ENCODE results near the gene ENG.

ENG gene

GRCh38 chr9:127776924-127777289, 77.6 kb downstream of the ENG start:
- no peaks in the 10 kb centered on the region for H3K36me3 ChIP-seq (ENCODE audit: control insufficient read depth in 2 of 2, insufficient read depth in 2 of 2, low read length in 2 of 2)
- H3K9me3 ChIP-seq (ENCODE audit: control insufficient read depth in 2 of 2, low read length in 2 of 2) = no peaks in the 10 kb centered on the region
- peaks cover 3 to 4% of the 10 kb centered on the region in 2 donors for H3K4me1 ChIP-seq (ENCODE audit: control insufficient read depth in 2 of 2, insufficient read depth in 2 of 2, low read length in 2 of 2)
- H3K27ac ChIP-seq (ENCODE audit: low read depth in 2 of 2, low read length in 2 of 2) = peak overlapping the region; percentile 42 to 68
- H3K27me3 ChIP-seq (ENCODE audit: control insufficient read depth in 2 of 2, insufficient read depth in 2 of 2, low read length in 2 of 2) = peaks cover 0 to 3% of the 10 kb centered on the region in 2 donors
- H3K9ac ChIP-seq (ENCODE audit: low read depth in 1 of 2, low read length in 2 of 2) = peak overlapping the region; percentile 40 to 60
- peak overlapping the region; percentile 19 to 72 for H3K4me3 ChIP-seq (ENCODE audit: low read length in 2 of 2)

DNA sequence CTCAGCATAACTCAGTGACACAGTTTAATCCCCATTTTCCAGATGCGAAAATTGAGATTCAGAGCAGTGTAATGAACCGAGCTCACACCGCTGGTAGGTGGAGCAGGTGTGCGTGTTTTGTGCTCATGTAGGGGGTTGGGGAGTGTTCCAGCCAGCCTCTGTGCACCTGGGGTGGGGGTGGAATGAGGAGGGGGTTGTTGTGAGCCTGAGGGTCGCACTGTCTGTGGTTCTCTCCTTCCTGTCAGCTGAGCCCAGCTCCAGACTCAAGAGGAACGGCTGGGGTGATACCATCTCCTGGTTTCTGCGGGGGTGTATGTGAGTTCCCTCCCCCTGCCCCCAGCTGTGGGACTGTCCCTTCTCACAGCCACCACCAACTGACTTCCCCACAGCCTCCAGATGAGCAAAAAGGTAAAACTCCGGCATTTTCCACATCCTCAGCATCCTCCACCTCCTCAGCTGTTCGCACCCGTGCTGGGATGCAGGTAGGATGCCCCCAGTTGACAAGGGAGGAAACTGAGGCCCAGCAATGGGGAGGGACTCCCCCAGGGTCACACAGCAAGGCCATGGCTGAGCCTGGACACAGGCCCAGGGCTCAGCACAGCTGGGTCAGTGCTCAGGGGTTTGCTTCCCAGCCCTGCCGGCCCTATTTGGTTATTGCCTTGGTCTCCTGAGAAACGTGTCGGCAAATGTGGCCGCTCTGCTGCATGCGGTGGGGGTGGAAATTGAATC, 78.1 kb downstream of the ENG start:
- peak overlapping the region; percentile 26 to 72 for H3K4me3 ChIP-seq (ENCODE audit: low read length in 2 of 2)
- peak overlapping the region; percentile 42 to 68 for H3K27ac ChIP-seq (ENCODE audit: low read depth in 2 of 2, low read length in 2 of 2)
- H3K9ac ChIP-seq (ENCODE audit: low read depth in 1 of 2, low read length in 2 of 2) = peak overlapping the region; percentile 40 to 60

DNA sequence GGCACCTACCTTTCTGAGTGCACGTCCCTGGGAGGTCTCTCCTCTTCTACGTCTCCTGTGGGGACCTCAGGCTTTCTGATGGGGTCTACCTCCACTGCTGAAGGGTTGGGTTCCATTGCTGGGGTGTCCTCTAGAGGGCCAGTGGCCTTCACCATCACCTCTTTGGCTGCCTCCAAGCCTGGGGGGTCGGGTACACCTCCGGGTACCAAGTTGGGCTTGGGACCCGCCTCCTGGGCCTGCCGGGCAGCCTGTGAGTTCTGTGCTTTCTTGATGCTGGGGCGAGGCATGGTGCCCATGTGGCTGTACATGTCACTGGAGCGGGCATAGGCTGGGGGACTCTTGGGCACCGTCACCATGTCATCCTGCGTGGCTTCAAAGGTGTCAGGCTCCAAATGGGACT, 80.5 kb downstream of the ENG start:
- H3K4me3 ChIP-seq (ENCODE audit: low read length in 2 of 2) = no peak overlapping the region
- H3K9me3 ChIP-seq (ENCODE audit: control insufficient read depth in 2 of 2, low read length in 2 of 2) = no peaks in the 10 kb centered on the region
- no peaks in the 10 kb centered on the region for H3K36me3 ChIP-seq (ENCODE audit: control insufficient read depth in 2 of 2, insufficient read depth in 2 of 2, low read length in 2 of 2)
- no peak overlapping the region for H3K27ac ChIP-seq (ENCODE audit: low read depth in 2 of 2, low read length in 2 of 2)
- H3K4me1 ChIP-seq (ENCODE audit: control insufficient read depth in 2 of 2, insufficient read depth in 2 of 2, low read length in 2 of 2) = peaks cover 13% of the 10 kb centered on the region in 2 donors
- peaks cover 0 to 3% of the 10 kb centered on the region in 2 donors for H3K27me3 ChIP-seq (ENCODE audit: control insufficient read depth in 2 of 2, insufficient read depth in 2 of 2, low read length in 2 of 2)
- no peak overlapping the region for H3K9ac ChIP-seq (ENCODE audit: low read depth in 1 of 2, low read length in 2 of 2)

More for the DNA sequence above, 78.1 kb downstream of the ENG start:
- Histone ChIP-seq H3K36me3 (ENCODE audit: control insufficient read depth in 2 of 2, insufficient read depth in 2 of 2, low read length in 2 of 2) (no peaks in the 10 kb centered on the region), H3K27me3 (ENCODE audit: control insufficient read depth in 2 of 2, insufficient read depth in 2 of 2, low read length in 2 of 2) (peaks cover 0 to 3% of the 10 kb centered on the region in 2 donors), H3K4me1 (ENCODE audit: control insufficient read depth in 2 of 2, insufficient read depth in 2 of 2, low read length in 2 of 2) (peaks cover 3 to 4% of the 10 kb centered on the region in 2 donors), H3K9me3 (ENCODE audit: control insufficient read depth in 2 of 2, low read length in 2 of 2) (no peaks in the 10 kb centered on the region)

DNA sequence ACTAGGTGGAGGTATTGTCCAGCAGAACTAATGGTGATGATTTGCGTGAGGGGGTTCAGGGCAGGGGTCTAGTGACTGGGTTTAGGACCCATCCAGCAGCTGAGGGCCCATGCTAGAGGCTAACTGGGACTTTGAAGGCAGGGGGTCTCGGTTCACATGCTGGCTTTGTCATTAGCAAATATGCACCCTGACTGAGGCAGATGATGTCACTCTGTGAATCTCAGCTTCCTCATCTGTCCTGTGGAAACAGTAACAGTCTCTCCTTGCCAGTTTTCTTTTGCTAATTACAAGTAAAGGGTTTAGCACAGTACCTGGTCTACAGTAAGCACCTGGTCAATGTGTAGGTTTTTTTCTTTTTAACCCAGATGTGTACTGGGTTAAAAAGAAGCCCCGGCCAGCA, 81.2 kb downstream of the ENG start:
- Histone ChIP-seq H3K9me3 (ENCODE audit: control insufficient read depth in 2 of 2, low read length in 2 of 2) (no peaks in the 10 kb centered on the region), H3K4me1 (ENCODE audit: control insufficient read depth in 2 of 2, insufficient read depth in 2 of 2, low read length in 2 of 2) (peaks cover 11 to 13% of the 10 kb centered on the region in 2 donors), H3K27me3 (ENCODE audit: control insufficient read depth in 2 of 2, insufficient read depth in 2 of 2, low read length in 2 of 2) (peaks cover 0 to 3% of the 10 kb centered on the region in 2 donors), H3K36me3 (ENCODE audit: control insufficient read depth in 2 of 2, insufficient read depth in 2 of 2, low read length in 2 of 2) (no peaks in the 10 kb centered on the region), H3K4me3 (ENCODE audit: low read length in 2 of 2) (no peak overlapping the region), H3K9ac (ENCODE audit: low read depth in 1 of 2, low read length in 2 of 2) (no peak overlapping the region), H3K27ac (ENCODE audit: low read depth in 2 of 2, low read length in 2 of 2) (no peak overlapping the region)

- Histone ChIP-seq H3K4me3 (ENCODE audit: low read length in 2 of 2) (no peak overlapping the region), H3K9me3 (ENCODE audit: control insufficient read depth in 2 of 2, low read length in 2 of 2) (no peaks in the 10 kb centered on the region), H3K36me3 (ENCODE audit: control insufficient read depth in 2 of 2, insufficient read depth in 2 of 2, low read length in 2 of 2) (no peaks in the 10 kb centered on the region), H3K27me3 (ENCODE audit: control insufficient read depth in 2 of 2, insufficient read depth in 2 of 2, low read length in 2 of 2) (peaks cover 0 to 3% of the 10 kb centered on the region in 2 donors), H3K27ac (ENCODE audit: low read depth in 2 of 2, low read length in 2 of 2) (no peak overlapping the region), H3K4me1 (ENCODE audit: control insufficient read depth in 2 of 2, insufficient read depth in 2 of 2, low read length in 2 of 2) (peaks cover 12 to 15% of the 10 kb centered on the region in 2 donors), H3K9ac (ENCODE audit: low read depth in 1 of 2, low read length in 2 of 2) (no peak overlapping the region)
These were observed 81.9 kb downstream of the ENG start for GRCh38 chr9:127772603-127773002.

DNA sequence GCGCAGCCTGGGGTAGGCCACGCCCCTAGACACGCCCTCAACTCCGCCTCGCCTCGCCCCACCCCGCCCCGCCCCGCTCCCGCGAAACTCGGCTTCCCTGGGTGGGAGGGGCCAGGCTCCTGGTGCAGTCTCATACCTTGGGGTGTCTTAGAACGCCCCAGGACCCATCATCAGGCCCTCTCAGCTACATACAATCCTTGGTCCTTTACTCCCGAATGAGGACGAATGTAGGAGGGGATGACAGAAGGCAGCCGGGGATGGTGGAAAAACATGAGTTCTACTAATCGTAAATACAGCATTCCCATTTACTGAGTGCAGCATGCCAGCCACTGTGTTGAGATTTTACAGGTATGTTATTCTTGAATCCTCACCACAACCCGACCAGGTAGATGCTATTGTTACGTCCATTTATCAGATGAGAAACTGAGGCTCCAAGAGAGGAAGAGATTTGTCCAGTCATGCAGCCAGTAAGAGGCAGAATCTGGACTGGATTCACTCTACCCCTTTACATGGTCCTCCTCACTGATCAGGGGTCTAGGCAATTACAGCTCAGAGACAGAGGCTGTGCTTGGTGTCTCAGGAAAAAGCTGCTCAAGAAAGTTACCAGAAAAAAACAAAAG, 82.8 kb downstream of the ENG start:
- Histone ChIP-seq H3K4me1 (ENCODE audit: control insufficient read depth in 2 of 2, insufficient read depth in 2 of 2, low read length in 2 of 2) (peaks cover 14 to 17% of the 10 kb centered on the region in 2 donors), H3K36me3 (ENCODE audit: control insufficient read depth in 2 of 2, insufficient read depth in 2 of 2, low read length in 2 of 2) (no peaks in the 10 kb centered on the region), H3K9ac (ENCODE audit: low read depth in 1 of 2, low read length in 2 of 2) (peak overlapping the region; percentile 4 to 10), H3K9me3 (ENCODE audit: control insufficient read depth in 2 of 2, low read length in 2 of 2) (no peaks in the 10 kb centered on the region), H3K4me3 (ENCODE audit: low read length in 2 of 2) (peak overlapping the region in 1 of 2 donors; percentile 67), H3K27me3 (ENCODE audit: control insufficient read depth in 2 of 2, insufficient read depth in 2 of 2, low read length in 2 of 2) (peaks cover 0 to 3% of the 10 kb centered on the region in 2 donors), H3K27ac (ENCODE audit: low read depth in 2 of 2, low read length in 2 of 2) (peak overlapping the region in 1 of 2 donors; percentile 68)

DNA sequence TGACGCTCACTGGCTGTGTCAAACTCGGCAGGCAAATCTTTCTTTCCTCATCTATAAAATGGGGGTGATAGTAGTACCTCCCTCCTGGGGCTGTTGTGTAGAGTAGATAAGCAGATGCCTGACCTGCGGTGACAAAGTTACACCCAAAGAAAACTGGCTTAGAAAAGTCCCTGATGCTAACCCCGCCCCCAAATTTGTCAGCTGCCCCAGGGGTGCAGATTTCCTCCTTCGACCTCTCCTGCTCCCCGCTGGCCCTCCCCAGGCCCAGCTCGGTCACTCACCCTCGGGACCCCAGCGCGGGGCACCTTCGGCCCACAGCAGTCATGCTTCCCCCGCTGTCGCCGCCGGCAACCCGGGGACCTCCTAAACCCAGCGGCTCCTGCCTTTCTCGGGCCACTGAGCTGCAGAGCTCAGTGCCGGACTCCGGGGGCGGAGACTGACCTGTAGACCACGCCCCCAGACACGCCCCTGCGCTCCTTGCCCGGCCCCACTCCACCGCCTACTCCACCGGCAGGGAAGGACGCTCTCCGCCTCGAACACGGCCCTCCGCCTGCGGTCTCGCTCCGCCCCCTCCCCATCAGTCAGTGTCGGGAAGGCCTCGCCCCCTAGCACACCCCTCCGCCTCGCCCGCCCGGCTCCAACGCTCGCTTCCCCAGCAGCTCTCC, 83.4 kb downstream of the ENG start:
- peak overlapping the region in 1 of 2 donors; percentile 49 for H3K9ac ChIP-seq (ENCODE audit: low read depth in 1 of 2, low read length in 2 of 2)
- H3K4me1 ChIP-seq (ENCODE audit: control insufficient read depth in 2 of 2, insufficient read depth in 2 of 2, low read length in 2 of 2) = peaks cover 12 to 17% of the 10 kb centered on the region in 2 donors
- H3K27ac ChIP-seq (ENCODE audit: low read depth in 2 of 2, low read length in 2 of 2) = peak overlapping the region; percentile 30 to 68
- no peaks in the 10 kb centered on the region for H3K9me3 ChIP-seq (ENCODE audit: control insufficient read depth in 2 of 2, low read length in 2 of 2)
- H3K4me3 ChIP-seq (ENCODE audit: low read length in 2 of 2) = peak overlapping the region; percentile 44 to 67
- H3K27me3 ChIP-seq (ENCODE audit: control insufficient read depth in 2 of 2, insufficient read depth in 2 of 2, low read length in 2 of 2) = peaks cover 0 to 3% of the 10 kb centered on the region in 2 donors
- H3K36me3 ChIP-seq (ENCODE audit: control insufficient read depth in 2 of 2, insufficient read depth in 2 of 2, low read length in 2 of 2) = no peaks in the 10 kb centered on the region

DNA sequence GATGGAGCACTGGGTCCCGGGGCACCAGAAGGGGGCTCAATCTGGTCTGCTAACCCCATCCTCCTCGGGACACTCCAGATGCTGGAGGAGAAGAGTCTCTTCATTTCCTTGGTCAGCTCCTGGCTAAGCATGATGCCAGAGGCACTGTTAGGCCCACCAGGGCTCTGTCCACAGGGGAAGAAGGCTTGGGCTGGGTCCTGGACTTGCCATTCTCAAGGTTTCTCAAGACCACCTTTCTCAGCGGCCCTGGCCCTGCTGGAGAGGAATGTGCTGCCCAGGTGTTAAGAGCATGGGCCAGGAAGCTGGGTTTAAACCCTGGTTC, 83.9 kb downstream of the ENG start:
- Histone ChIP-seq H3K4me1 (ENCODE audit: control insufficient read depth in 2 of 2, insufficient read depth in 2 of 2, low read length in 2 of 2) (peaks cover 12 to 17% of the 10 kb centered on the region in 2 donors), H3K27me3 (ENCODE audit: control insufficient read depth in 2 of 2, insufficient read depth in 2 of 2, low read length in 2 of 2) (peaks cover 0 to 3% of the 10 kb centered on the region in 2 donors), H3K36me3 (ENCODE audit: control insufficient read depth in 2 of 2, insufficient read depth in 2 of 2, low read length in 2 of 2) (no peaks in the 10 kb centered on the region), H3K27ac (ENCODE audit: low read depth in 2 of 2, low read length in 2 of 2) (peak overlapping the region; percentile 30 to 68), H3K4me3 (ENCODE audit: low read length in 2 of 2) (peak overlapping the region; percentile 44 to 67), H3K9ac (ENCODE audit: low read depth in 1 of 2, low read length in 2 of 2) (peak overlapping the region; percentile 23 to 49), H3K9me3 (ENCODE audit: control insufficient read depth in 2 of 2, low read length in 2 of 2) (no peaks in the 10 kb centered on the region)

GRCh38 chr9:127769929-127770582, 84.4 kb downstream of the ENG start:
- Histone ChIP-seq H3K9ac (ENCODE audit: low read depth in 1 of 2, low read length in 2 of 2) (peak overlapping the region; percentile 23 to 49), H3K4me3 (ENCODE audit: low read length in 2 of 2) (peak overlapping the region in 1 of 2 donors; percentile 67), H3K27me3 (ENCODE audit: control insufficient read depth in 2 of 2, insufficient read depth in 2 of 2, low read length in 2 of 2) (peaks cover 0 to 3% of the 10 kb centered on the region in 2 donors), H3K27ac (ENCODE audit: low read depth in 2 of 2, low read length in 2 of 2) (peak overlapping the region; percentile 11 to 68), H3K9me3 (ENCODE audit: control insufficient read depth in 2 of 2, low read length in 2 of 2) (no peaks in the 10 kb centered on the region), H3K36me3 (ENCODE audit: control insufficient read depth in 2 of 2, insufficient read depth in 2 of 2, low read length in 2 of 2) (no peaks in the 10 kb centered on the region), H3K4me1 (ENCODE audit: control insufficient read depth in 2 of 2, insufficient read depth in 2 of 2, low read length in 2 of 2) (peaks cover 12 to 17% of the 10 kb centered on the region in 2 donors)
